Smooth muscle cell (in vitro differentiated cells): Measurements from ENCODE around the gene ALKBH6. TPM values are rescaled to one million over a fixed set of nuclear protein-coding genes. Genes with fewer than 3 reads are reported as not detected.

Experiments
- DNase-seq: peaks from one replicate; lab custom pipeline; 2025; ENCODE audit not compliant: unreplicated experiment; lab: John Stamatoyannopoulos, UW
- H2AFZ ChIP-seq: fragments of 200-600 bp; sonication (generic); 2 replicates; pipeline ENCODE4 v1.6.0; 2016; ENCODE audit warnings: antibody characterized with exemption, low read depth, mild to moderate bottlenecking
- H3F3A ChIP-seq: fragments of 200-600 bp; sonication (generic); 2 replicates; pipeline ENCODE4 v1.6.0; 2017; ENCODE audit warnings: antibody characterized with exemption, low read depth
- H3K27ac ChIP-seq: fragments of 200-600 bp; sonication (generic); 2 replicates; pipeline ENCODE4 v1.5.1; 2016; ENCODE audit warnings: low read depth, mild to moderate bottlenecking
- H3K27me3 ChIP-seq: fragments of 200-600 bp; sonication (generic); 2 replicates; pipeline ENCODE4 v1.6.1; 2016; ENCODE audit warnings: low read depth, mild to moderate bottlenecking
- H3K36me3 ChIP-seq: fragments of 200-600 bp; sonication (generic); 2 replicates; pipeline ENCODE4 v1.5.1; 2016; ENCODE audit warnings: low read depth
- H3K4me1 ChIP-seq: fragments of 200-600 bp; sonication (generic); 2 replicates; pipeline ENCODE4 v1.5.1; 2016; ENCODE audit warnings: low read depth
- H3K4me2 ChIP-seq: fragments of 200-600 bp; sonication (generic); 2 replicates; pipeline ENCODE4 v1.6.0; 2016; ENCODE audit warnings: mild to moderate bottlenecking
- H3K4me3 ChIP-seq: fragments of 200-600 bp; sonication (generic); 2 replicates; pipeline ENCODE4 v1.5.1; 2016; ENCODE audit warnings: mild to moderate bottlenecking
- H3K79me2 ChIP-seq: fragments of 200-600 bp; sonication (generic); 2 replicates; pipeline ENCODE4 v1.6.0; 2016; ENCODE audit warnings: low read depth, mild to moderate bottlenecking
- H3K9ac ChIP-seq: fragments of 200-600 bp; sonication (generic); 2 replicates; pipeline ENCODE4 v1.6.0; 2016; ENCODE audit warnings: low read depth
- H3K9me3 ChIP-seq: fragments of 200-600 bp; sonication (generic); replicated peaks from 2 replicates; pipeline ENCODE4 v1.5.1; 2016; ENCODE audit warnings: low read depth
- H4K20me1 ChIP-seq: fragments of 200-600 bp; sonication (generic); 2 replicates; pipeline ENCODE4 v1.6.0; 2016; ENCODE audit warnings: low read depth
- WGBS: methylation state at CpG from one replicate; pipeline ENCODE4 v1.1.7; 2016; ENCODE audit warnings: low lambda C conversion rate; 5-methylcytosine and 5-hydroxymethylcytosine counted together
- polyA plus RNA-seq: library from polyadenylated mRNA; unstranded; fragments of >200 nt; fragmentation: Nextera tagmentation; extraction: Ambion mirVana; gene quantifications from 2 replicates; pipeline ENCODE4 v1.2.1, GENCODE V29; 2016
- total RNA-seq: library from RNA; depleted of rRNA; stranded (reverse); fragments of >200 nt; gene quantifications from 2 replicates; pipeline ENCODE4 v1.2.3, GENCODE V29; 2014
- TF ChIP-seq, protein P1 (sequence below): fragments of 200-600 bp; sonication (generic); IDR thresholded peaks from 2 replicates; pipeline ENCODE4 v1.5.1; 2017; ENCODE audit warnings: borderline replicate concordance, mild to moderate bottlenecking, antibody characterized with exemption; ENCODE audit not compliant: insufficient read depth, poor library complexity, severe bottlenecking

Gene ALKBH6
- total and polyA plus RNA-seq, 2 experiments from 2014 or later = 26.2 to 36.1 TPM

DNA sequence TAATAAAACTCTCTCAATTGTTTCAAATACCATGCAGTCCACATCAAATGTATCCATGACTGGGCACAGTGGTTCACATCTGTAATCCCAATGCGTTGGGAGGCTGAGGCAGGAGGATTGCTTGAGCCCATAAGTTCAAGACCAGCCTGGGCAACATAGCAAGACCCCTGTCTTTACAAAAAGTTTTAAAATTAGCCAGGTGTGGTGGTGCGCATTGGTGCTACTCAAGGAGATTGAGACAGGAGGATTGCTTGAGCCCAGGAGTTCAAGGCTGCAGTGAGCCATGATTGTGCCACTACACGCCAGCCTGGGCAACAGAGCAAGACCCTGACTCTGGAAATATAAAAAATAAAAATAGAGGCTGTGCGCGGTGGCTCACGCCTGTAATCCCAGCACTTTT, 13.7 kb upstream of the ALKBH6 start:
- peaks cover 5% of the 10 kb centered on the region for H3K79me2 ChIP-seq
- WGBS = 98% methylated on average over 6 of the region's 6 CpGs
- H3K36me3 ChIP-seq = no peaks in the 10 kb centered on the region
- H2AFZ ChIP-seq = no peak overlapping the region
- H3K4me1 ChIP-seq = peaks cover 9% of the 10 kb centered on the region
- no peak overlapping the region for H3K9ac ChIP-seq
- H3K4me3 ChIP-seq = no peak overlapping the region
- H3K27me3 ChIP-seq = no peaks in the 10 kb centered on the region
- no peaks in the 10 kb centered on the region for H3F3A ChIP-seq
- TF ChIP-seq, protein P1, sequence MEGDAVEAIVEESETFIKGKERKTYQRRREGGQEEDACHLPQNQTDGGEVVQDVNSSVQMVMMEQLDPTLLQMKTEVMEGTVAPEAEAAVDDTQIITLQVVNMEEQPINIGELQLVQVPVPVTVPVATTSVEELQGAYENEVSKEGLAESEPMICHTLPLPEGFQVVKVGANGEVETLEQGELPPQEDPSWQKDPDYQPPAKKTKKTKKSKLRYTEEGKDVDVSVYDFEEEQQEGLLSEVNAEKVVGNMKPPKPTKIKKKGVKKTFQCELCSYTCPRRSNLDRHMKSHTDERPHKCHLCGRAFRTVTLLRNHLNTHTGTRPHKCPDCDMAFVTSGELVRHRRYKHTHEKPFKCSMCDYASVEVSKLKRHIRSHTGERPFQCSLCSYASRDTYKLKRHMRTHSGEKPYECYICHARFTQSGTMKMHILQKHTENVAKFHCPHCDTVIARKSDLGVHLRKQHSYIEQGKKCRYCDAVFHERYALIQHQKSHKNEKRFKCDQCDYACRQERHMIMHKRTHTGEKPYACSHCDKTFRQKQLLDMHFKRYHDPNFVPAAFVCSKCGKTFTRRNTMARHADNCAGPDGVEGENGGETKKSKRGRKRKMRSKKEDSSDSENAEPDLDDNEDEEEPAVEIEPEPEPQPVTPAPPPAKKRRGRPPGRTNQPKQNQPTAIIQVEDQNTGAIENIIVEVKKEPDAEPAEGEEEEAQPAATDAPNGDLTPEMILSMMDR = no peak
- DNase-seq = no peak
- no peaks in the 10 kb centered on the region for H4K20me1 ChIP-seq
- H3K27ac ChIP-seq = no peak overlapping the region
- no peaks in the 10 kb centered on the region for H3K9me3 ChIP-seq
- H3K4me2 ChIP-seq = no peak overlapping the region

DNA sequence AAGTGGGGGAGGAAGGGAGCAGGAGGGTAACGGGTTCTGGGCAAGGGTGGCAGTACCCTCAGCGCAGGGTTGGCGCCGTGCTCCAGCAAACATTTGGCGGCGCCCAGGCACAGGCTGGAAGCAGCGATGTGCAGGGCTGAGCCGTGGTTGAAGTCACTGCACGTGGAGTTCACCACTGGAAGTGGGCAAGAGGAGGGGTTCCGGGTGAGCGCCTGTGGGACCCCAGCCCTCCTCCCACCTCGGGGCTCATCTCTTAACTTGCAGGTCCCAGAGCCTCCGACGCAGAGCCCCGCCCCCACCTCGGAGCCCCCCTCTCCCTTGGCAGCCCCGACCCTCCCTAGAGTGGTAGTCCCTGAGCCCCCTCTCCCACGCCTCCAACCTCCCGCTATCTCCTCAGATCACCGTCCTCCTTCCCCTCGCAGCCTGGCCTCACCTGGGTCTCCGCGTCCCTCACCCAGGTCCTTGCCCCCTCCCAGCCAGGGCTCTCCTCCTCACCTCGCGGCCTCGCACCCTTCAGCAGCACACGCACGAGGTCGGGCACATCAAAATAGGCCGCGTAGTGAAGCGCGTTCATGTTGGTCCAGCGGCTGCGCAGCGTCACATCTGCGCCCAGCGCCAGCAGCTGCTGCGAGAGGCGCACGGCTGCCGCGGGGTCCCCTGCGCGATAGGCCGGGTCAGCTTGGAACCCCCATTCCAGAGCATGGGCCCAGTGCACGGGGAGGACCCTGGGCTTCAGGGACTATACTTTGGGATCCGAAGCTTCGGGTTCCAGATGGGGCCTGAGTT, 12.3 kb upstream of the ALKBH6 start:
- H3K4me1 ChIP-seq = no peaks in the 10 kb centered on the region
- no peak overlapping the region for H3K4me2 ChIP-seq
- no peaks in the 10 kb centered on the region for H3K27me3 ChIP-seq
- H3K4me3 ChIP-seq = no peak overlapping the region
- H3F3A ChIP-seq = no peaks in the 10 kb centered on the region
- no peaks in the 10 kb centered on the region for H3K9me3 ChIP-seq
- no peak overlapping the region for H3K27ac ChIP-seq
- TF ChIP-seq, protein P1 = no peak
- H3K9ac ChIP-seq = no peak overlapping the region
- no peaks in the 10 kb centered on the region for H4K20me1 ChIP-seq
- no peak for DNase-seq
- H3K79me2 ChIP-seq = no peaks in the 10 kb centered on the region
- 96% methylated on average over 40 of the region's 49 CpGs for WGBS
- H3K36me3 ChIP-seq = no peaks in the 10 kb centered on the region
- H2AFZ ChIP-seq = no peak overlapping the region

DNA sequence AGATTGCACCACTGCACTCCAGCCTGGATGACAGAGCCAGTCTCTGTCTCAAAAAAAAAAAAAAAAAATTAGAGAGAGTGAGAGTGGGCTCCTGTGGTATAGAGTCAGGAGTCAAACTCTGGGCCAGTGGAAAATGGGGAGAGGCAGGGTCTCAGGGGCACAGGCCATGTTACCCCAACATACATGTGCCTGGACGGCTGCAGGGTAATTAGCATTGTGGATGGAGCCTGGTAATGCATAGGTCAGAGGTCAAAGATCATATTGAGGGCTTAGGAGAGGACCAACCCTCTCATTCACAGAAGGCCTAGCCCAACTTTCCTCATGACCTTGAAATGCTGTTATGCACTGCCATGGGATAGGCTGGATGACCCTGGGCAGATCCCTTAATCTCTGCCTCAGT, 11.5 kb upstream of the ALKBH6 start:
- 92% methylated on average over 1 of the region's 1 CpG for WGBS

More for the DNA sequence above, 11.5 kb upstream of the ALKBH6 start:
- Histone ChIP-seq H3K79me2 (no peaks in the 10 kb centered on the region), H3K4me3 (no peak overlapping the region), H3K9ac (no peak overlapping the region), H3K27ac (no peak overlapping the region), H4K20me1 (no peaks in the 10 kb centered on the region), H3K4me2 (no peak overlapping the region), H3K9me3 (no peaks in the 10 kb centered on the region), H3K27me3 (no peaks in the 10 kb centered on the region), H3K4me1 (no peaks in the 10 kb centered on the region), H2AFZ (no peak overlapping the region), H3F3A (no peaks in the 10 kb centered on the region), H3K36me3 (no peaks in the 10 kb centered on the region)
- TF ChIP-seq, protein P1 = no peak
- DNase-seq = no peak
